Measurements from ENCODE around the gene ADSS2.

DNA sequence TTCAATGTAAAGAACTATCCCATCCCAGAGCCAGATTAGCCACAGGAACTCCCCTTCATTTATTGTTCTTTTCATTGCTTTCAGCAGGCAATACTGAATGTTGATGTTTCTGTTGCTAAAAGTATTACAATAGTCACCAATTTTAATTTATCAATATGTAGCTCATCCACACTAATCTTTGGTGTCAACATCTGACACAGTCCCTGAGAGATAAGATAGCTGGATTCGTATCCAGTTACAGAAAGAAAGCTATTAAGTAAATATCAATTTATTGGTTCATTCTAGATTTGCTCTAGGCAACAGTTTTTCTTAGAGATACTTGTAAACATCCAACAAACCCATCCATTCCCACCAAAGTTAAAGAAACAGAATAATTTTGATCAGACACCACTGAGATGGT lies 4.7 kb downstream of the ADSS2 start:
- TF ChIP-seq POLR2A (IDR thresholded peaks at IDR 0.05) = no peak
- TF ChIP-seq, protein P1, sequence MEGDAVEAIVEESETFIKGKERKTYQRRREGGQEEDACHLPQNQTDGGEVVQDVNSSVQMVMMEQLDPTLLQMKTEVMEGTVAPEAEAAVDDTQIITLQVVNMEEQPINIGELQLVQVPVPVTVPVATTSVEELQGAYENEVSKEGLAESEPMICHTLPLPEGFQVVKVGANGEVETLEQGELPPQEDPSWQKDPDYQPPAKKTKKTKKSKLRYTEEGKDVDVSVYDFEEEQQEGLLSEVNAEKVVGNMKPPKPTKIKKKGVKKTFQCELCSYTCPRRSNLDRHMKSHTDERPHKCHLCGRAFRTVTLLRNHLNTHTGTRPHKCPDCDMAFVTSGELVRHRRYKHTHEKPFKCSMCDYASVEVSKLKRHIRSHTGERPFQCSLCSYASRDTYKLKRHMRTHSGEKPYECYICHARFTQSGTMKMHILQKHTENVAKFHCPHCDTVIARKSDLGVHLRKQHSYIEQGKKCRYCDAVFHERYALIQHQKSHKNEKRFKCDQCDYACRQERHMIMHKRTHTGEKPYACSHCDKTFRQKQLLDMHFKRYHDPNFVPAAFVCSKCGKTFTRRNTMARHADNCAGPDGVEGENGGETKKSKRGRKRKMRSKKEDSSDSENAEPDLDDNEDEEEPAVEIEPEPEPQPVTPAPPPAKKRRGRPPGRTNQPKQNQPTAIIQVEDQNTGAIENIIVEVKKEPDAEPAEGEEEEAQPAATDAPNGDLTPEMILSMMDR (IDR thresholded peaks at IDR 0.05) = no peak

Measured in heart left ventricle (tissue), 13 donors.